ENCODE measurements around the gene TMEM45B. TPM values are rescaled to one million over a fixed set of nuclear protein-coding genes. Genes with fewer than 3 reads are reported as not detected.
A peak's percentile ranks its signal among the peaks of the same experiment; 100 is the strongest.

The TMEM45B gene
- polyA plus RNA-seq, 2 donors, result 59.9 to 90.6 TPM

DNA sequence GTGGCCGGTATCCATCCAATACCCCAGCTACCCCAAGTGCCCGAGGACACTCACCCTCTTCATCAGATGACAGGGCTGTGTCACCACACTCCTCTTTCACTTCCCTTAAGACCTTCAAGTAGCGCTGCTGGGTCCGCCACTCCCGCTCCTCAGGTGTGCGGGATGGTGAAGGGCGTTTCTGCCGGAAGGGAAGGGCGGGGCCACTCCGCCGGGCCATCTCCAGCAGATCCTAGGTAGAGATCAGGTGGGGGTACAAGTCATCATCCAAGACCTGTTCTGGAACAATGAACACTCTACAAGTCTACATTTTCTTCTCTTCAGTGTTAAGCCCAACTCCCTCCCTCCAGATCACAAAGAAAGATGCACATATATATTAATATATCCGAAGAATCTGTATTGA is 69.7 kb downstream of the TMEM45B start:
- 95 to 97% methylated on average over 12 of the region's 12 CpGs for WGBS, 2 donors
- no peak overlapping the region for H3K4me3 ChIP-seq (ENCODE audit: low read depth in 1 of 2, low read length in 2 of 2)
- H3K4me1 ChIP-seq (ENCODE audit: control insufficient read depth in 2 of 2, insufficient read depth in 2 of 2, low read length in 1 of 2), result no peaks in the 10 kb centered on the region
- no peak overlapping the region for H3K27ac ChIP-seq (ENCODE audit: low read depth in 2 of 2, low read length in 1 of 2)
- H3K9me3 ChIP-seq (ENCODE audit: control insufficient read depth in 2 of 2, insufficient read depth in 1 of 2, low read depth in 1 of 2, low read length in 1 of 2), result no peaks in the 10 kb centered on the region
- no peaks in the 10 kb centered on the region for H3K27me3 ChIP-seq (ENCODE audit: control insufficient read depth in 1 of 2, insufficient read depth in 2 of 2, low read length in 2 of 2)
- peaks cover 35 to 38% of the 10 kb centered on the region in 2 donors for H3K36me3 ChIP-seq (ENCODE audit: control insufficient read depth in 2 of 2, insufficient read depth in 2 of 2, low read length in 1 of 2)

DNA sequence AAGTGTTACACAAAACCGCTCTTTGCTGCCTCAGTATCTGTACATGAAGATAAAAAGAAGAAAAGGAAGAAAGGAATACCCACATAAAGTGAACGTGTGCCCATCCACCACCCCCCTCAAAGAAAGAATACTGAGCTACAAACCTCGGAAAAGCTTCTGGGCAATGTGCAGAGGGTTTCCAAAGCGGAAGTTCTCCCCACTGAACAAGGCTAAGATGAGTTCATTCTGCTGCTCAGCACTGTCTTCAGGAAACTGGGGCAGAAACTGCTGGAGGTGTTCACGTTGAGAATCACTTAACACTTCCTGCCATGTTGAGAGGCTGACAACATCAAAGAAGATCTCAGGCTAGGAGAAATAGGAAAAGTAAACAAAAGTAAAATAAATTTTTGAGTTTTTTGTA is 72.8 kb downstream of the TMEM45B start:
- Histone ChIP-seq H3K4me3 (ENCODE audit: low read depth in 1 of 2, low read length in 2 of 2) (no peak overlapping the region), H3K36me3 (ENCODE audit: control insufficient read depth in 2 of 2, insufficient read depth in 2 of 2, low read length in 1 of 2) (peaks cover 29 to 31% of the 10 kb centered on the region in 2 donors), H3K27ac (ENCODE audit: low read depth in 2 of 2, low read length in 1 of 2) (no peak overlapping the region), H3K27me3 (ENCODE audit: control insufficient read depth in 1 of 2, insufficient read depth in 2 of 2, low read length in 2 of 2) (no peaks in the 10 kb centered on the region), H3K4me1 (ENCODE audit: control insufficient read depth in 2 of 2, insufficient read depth in 2 of 2, low read length in 1 of 2) (no peaks in the 10 kb centered on the region), H3K9me3 (ENCODE audit: control insufficient read depth in 2 of 2, insufficient read depth in 1 of 2, low read depth in 1 of 2, low read length in 1 of 2) (no peaks in the 10 kb centered on the region)
- 77 to 86% methylated on average over 5 of the region's 5 CpGs for WGBS, 2 donors

- H3K9me3 ChIP-seq (ENCODE audit: control insufficient read depth in 2 of 2, insufficient read depth in 1 of 2, low read depth in 1 of 2, low read length in 1 of 2), result no peaks in the 10 kb centered on the region
- H3K4me1 ChIP-seq (ENCODE audit: control insufficient read depth in 2 of 2, insufficient read depth in 2 of 2, low read length in 1 of 2), result no peaks in the 10 kb centered on the region
- WGBS, 2 donors, result 15 to 19% methylated on average over 13 of the region's 13 CpGs
- H3K36me3 ChIP-seq (ENCODE audit: control insufficient read depth in 2 of 2, insufficient read depth in 2 of 2, low read length in 1 of 2), result peaks cover 0 to 9% of the 10 kb centered on the region in 2 donors
- H3K4me3 ChIP-seq (ENCODE audit: low read depth in 1 of 2, low read length in 2 of 2), result peak overlapping the region; percentile 82 to 98
- H3K27me3 ChIP-seq (ENCODE audit: control insufficient read depth in 1 of 2, insufficient read depth in 2 of 2, low read length in 2 of 2), result no peaks in the 10 kb centered on the region
- peak overlapping the region; percentile 84 to 88 for H3K27ac ChIP-seq (ENCODE audit: low read depth in 2 of 2, low read length in 1 of 2)
Measured at GRCh38 chr11:129894278-129895125, 78.9 kb downstream of the TMEM45B start.

DNA sequence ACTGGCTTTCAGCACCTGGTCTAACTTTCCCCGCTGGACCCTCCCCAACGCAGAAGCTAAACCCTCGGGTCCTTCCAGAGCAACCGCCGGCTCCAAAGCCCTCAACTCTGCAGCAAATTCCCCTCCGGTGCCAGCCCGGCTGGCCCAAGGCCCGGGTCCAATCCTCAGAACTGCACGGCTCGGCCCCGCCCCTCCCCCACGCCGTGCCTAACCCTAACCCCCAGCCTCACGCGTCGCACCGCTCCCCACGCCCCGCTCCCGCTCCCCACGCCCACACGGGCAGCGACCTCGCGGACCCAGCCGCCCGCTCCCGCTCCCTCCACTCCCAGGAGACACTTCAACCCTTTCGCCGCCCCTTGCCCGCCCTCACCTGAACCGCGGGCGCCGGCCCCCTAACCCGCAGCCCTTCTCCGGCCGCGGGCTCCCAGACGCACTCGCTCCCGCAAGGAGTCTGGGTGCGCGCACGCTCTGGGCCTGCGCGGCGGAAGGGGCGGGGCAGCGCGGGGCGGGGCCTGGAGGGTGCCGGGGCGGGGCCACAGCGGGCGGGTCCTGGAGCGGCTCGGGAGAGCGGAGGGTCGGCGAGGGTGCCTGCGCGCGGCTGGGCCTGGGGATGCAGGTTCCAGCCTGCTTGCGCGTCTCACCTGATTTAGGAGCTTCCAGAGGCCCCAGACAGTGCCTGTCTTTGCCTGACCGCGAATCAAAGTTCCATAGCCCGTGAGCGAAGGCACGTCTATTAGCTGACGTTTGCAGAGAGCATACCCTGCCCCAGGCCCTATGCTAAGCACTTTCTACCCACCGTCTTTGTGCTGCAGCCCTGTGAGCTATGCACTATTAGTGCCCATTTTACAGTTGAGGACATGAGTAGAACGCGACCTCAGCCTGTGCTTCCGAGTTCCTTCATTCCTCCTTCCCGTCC is 79.7 kb downstream of the TMEM45B start, which contains the start of gene NFRKB:
TSS of gene NFRKB (minus strand) at position 453 of the 916 bp plus-strand sequence. CDS start 2,729 bp downstream, outside the sequence.
- Histone ChIP-seq H3K4me3 (ENCODE audit: low read depth in 1 of 2, low read length in 2 of 2) (peak within 1 kb of the TSS; percentile 82 to 98), H3K27me3 (ENCODE audit: control insufficient read depth in 1 of 2, insufficient read depth in 2 of 2, low read length in 2 of 2) (no peaks in the 10 kb centered on the region), H3K9me3 (ENCODE audit: control insufficient read depth in 2 of 2, insufficient read depth in 1 of 2, low read depth in 1 of 2, low read length in 1 of 2) (no peaks in the 10 kb centered on the region), H3K4me1 (ENCODE audit: control insufficient read depth in 2 of 2, insufficient read depth in 2 of 2, low read length in 1 of 2) (no peaks in the 10 kb centered on the region), H3K27ac (ENCODE audit: low read depth in 2 of 2, low read length in 1 of 2) (peak within 1 kb of the TSS; percentile 84 to 88), H3K36me3 (ENCODE audit: control insufficient read depth in 2 of 2, insufficient read depth in 2 of 2, low read length in 1 of 2) (peaks cover 0 to 6% of the 10 kb centered on the region in 2 donors)
- 0 to 1% methylated on average over 73 to 77 of the region's 77 CpGs for WGBS, 2 donors

DNA sequence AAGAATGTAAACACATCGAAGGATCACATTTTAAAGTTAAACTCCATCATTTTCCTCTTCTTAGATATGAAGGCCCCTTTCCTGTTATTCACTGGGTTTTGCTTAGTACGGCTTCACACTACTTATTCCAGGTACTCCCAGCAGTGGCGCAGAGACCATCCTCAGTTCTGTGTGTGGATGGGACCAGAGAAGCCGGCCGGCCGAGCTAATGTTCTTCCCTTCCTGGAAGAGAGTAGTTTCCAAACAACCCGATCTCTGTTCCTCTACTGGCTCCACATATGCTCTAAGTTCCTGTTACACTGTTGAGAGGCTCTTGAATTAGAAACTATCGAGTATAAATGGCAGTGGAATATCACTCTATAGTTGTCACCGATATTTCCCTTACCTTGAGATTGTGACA is 80.4 kb downstream of the TMEM45B start:
- WGBS, 2 donors, result 58 to 60% methylated on average over 9 of the region's 9 CpGs
- no peaks in the 10 kb centered on the region for H3K27me3 ChIP-seq (ENCODE audit: control insufficient read depth in 1 of 2, insufficient read depth in 2 of 2, low read length in 2 of 2)
- H3K9me3 ChIP-seq (ENCODE audit: control insufficient read depth in 2 of 2, insufficient read depth in 1 of 2, low read depth in 1 of 2, low read length in 1 of 2), result no peaks in the 10 kb centered on the region
- H3K4me3 ChIP-seq (ENCODE audit: low read depth in 1 of 2, low read length in 2 of 2), result peak overlapping the region; percentile 82 to 98
- H3K36me3 ChIP-seq (ENCODE audit: control insufficient read depth in 2 of 2, insufficient read depth in 2 of 2, low read length in 1 of 2), result peaks cover 0 to 4% of the 10 kb centered on the region in 2 donors
- peak overlapping the region; percentile 66 to 75 for H3K27ac ChIP-seq (ENCODE audit: low read depth in 2 of 2, low read length in 1 of 2)
- H3K4me1 ChIP-seq (ENCODE audit: control insufficient read depth in 2 of 2, insufficient read depth in 2 of 2, low read length in 1 of 2), result no peaks in the 10 kb centered on the region

DNA sequence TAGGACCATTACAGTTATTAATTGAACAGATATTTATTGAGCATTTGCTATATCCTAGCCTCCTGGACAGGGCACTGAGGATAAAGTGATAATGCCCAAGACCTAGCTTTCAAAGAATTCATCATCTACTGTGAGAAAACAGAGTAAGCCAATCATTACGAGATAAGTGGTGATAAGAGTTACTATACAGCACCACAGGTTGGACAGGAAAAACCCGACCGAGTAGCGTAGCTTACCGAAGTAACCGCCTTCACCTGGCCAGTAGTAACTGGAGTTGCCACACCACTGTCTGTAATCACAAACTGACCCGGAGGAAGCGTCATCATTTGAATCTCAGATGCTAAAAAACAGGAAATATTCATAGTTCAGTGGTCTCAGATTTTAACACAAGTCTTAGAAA is 89.8 kb downstream of the TMEM45B start:
- 91 to 94% methylated on average over 8 of the region's 8 CpGs for WGBS, 2 donors
- Histone ChIP-seq H3K4me1 (ENCODE audit: control insufficient read depth in 2 of 2, insufficient read depth in 2 of 2, low read length in 1 of 2) (no peaks in the 10 kb centered on the region), H3K9me3 (ENCODE audit: control insufficient read depth in 2 of 2, insufficient read depth in 1 of 2, low read depth in 1 of 2, low read length in 1 of 2) (no peaks in the 10 kb centered on the region), H3K36me3 (ENCODE audit: control insufficient read depth in 2 of 2, insufficient read depth in 2 of 2, low read length in 1 of 2) (peaks cover 11 to 15% of the 10 kb centered on the region in 2 donors), H3K4me3 (ENCODE audit: low read depth in 1 of 2, low read length in 2 of 2) (no peak overlapping the region), H3K27ac (ENCODE audit: low read depth in 2 of 2, low read length in 1 of 2) (no peak overlapping the region), H3K27me3 (ENCODE audit: control insufficient read depth in 1 of 2, insufficient read depth in 2 of 2, low read length in 2 of 2) (no peaks in the 10 kb centered on the region)

Other genes with a start within 250 kb of the TMEM45B start
- gene NFRKB, start 79.7 kb downstream of the TMEM45B start, polyA plus RNA-seq, result 1 to 10 TPM; 7.1 to 8.6 TPM
- 1 to 10 TPM; 2.6 to 3.8 TPM for gene PRDM10, start 187.0 kb downstream of the TMEM45B start, polyA plus RNA-seq

All from esophagus (tissue), 2 donors.